Panc1 (cell line): ENCODE results near the gene CPT1B.

ENCODE experiments used
- POLR2AphosphoS5 ChIP-seq: IDR thresholded peaks from 2 replicates; pipeline ENCODE4 v1.6.1; 2012; ENCODE audit warnings: mild to moderate bottlenecking, low read depth, low read length, moderate library complexity
- TF ChIP-seq, protein P1 (sequence below): fragments of 450-650 bp; IDR thresholded peaks from 2 replicates; pipeline ENCODE4 v1.5.1; 2017; ENCODE audit warnings: mild to moderate bottlenecking

DNA sequence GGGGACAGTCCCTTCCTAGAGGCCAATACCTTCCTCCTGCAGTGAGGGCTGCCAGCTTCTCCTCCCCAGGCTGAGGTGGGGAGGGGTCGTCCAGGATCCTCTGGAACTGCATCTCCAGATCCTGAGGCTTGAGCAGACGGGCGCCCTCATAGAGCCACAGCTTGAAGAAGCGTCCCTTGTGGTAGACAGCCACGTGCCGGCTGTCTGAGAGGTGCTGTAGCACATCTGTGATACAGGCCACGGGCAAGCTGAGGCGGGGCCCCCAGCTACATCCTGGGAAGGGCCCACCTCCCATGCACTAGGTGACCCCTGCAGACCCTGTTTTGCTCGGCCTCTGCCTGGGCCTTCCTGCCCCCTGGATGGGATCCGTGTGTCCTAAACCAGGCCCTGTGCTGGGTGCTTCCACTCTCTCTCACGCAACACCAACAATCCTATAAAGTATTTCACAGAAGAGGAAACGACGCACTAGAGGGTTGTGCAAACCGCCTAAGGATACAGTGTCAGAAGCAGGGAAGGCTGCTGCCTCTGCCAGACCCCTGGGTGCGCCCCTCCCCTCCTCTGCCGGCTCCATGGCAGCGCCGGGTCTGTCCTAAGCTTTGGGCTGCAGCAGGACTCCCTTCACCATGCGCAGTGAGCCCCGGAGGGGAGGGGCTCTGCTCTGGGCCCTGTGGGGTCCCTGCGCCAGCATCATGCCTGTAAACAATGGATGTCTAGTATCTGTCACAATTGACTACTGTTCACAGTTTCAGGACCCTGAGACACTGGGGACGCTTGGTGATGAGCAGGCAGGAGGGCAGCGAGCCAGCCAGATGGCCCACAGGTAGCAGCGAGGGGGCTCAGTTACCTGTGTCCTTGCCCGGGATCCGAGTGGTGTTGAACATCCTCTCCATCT is 4.5 kb downstream of the CPT1B start:
- TF ChIP-seq, protein P1, sequence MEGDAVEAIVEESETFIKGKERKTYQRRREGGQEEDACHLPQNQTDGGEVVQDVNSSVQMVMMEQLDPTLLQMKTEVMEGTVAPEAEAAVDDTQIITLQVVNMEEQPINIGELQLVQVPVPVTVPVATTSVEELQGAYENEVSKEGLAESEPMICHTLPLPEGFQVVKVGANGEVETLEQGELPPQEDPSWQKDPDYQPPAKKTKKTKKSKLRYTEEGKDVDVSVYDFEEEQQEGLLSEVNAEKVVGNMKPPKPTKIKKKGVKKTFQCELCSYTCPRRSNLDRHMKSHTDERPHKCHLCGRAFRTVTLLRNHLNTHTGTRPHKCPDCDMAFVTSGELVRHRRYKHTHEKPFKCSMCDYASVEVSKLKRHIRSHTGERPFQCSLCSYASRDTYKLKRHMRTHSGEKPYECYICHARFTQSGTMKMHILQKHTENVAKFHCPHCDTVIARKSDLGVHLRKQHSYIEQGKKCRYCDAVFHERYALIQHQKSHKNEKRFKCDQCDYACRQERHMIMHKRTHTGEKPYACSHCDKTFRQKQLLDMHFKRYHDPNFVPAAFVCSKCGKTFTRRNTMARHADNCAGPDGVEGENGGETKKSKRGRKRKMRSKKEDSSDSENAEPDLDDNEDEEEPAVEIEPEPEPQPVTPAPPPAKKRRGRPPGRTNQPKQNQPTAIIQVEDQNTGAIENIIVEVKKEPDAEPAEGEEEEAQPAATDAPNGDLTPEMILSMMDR = no peak
- no peak for TF ChIP-seq POLR2AphosphoS5
